Activated T-cell treated with anti-CD3 and anti-CD28 coated beads, Interleukin-2, amount 50 U/mL, for 72 hours (primary cell): ENCODE data around the gene RIOK1. TPM values are rescaled to one million over a fixed set of nuclear protein-coding genes. Genes with fewer than 3 reads are reported as not detected.

Experiments
- ATAC-seq, 2 donors: fragments of 150-1000 bp; cut with Tn5 transposase; replicated peaks in 1 of 2; 2 replicates each; pipeline ENCODE4 v1.10.0; 2021; ENCODE audit warnings: moderate library complexity in 2 of 2, mild to moderate bottlenecking in 1 of 2
- DNase-seq, 2 donors: peaks; one replicate each; pipeline ENCODE4 v3.0.0; 2021 to 2022; ENCODE audit warnings: mixed read lengths in 1 of 2
- H3K27ac Mint-ChIP-seq: one replicate; pipeline ENCODE4 v1.8.0; 2022; ENCODE audit warnings: mild to moderate bottlenecking, moderate library complexity, mixed read lengths
- H3K27me3 Mint-ChIP-seq: one replicate; pipeline ENCODE4 v1.8.0; 2022; ENCODE audit warnings: low read depth, mixed read lengths
- H3K36me3 Mint-ChIP-seq, 2 donors: one replicate each; pipeline ENCODE4 v1.8.0; 2022; ENCODE audit warnings: mixed read lengths in 2 of 2, mild to moderate bottlenecking in 1 of 2; ENCODE audit not compliant: insufficient read depth in 2 of 2
- H3K4me1 Mint-ChIP-seq: one replicate; pipeline ENCODE4 v1.8.0; 2022; ENCODE audit warnings: low read depth, mixed read lengths
- H3K4me3 Mint-ChIP-seq, 2 donors: one replicate each; pipeline ENCODE4 v1.8.0; 2022; ENCODE audit warnings: mild to moderate bottlenecking in 2 of 2, mixed read lengths in 2 of 2, moderate library complexity in 2 of 2
- H3K9me3 Mint-ChIP-seq, 2 donors: one replicate each; pipeline ENCODE4 v1.8.0; 2022; ENCODE audit warnings: mixed read lengths in 2 of 2
- total RNA-seq, 2 donors: library from RNA; stranded (reverse); gene quantifications; one replicate each; pipeline ENCODE4 v1.2.3, GENCODE V29; 2022

The RIOK1 gene
- total RNA-seq, 2 donors from 2014 or later, result 41.9 to 43.6 TPM

DNA sequence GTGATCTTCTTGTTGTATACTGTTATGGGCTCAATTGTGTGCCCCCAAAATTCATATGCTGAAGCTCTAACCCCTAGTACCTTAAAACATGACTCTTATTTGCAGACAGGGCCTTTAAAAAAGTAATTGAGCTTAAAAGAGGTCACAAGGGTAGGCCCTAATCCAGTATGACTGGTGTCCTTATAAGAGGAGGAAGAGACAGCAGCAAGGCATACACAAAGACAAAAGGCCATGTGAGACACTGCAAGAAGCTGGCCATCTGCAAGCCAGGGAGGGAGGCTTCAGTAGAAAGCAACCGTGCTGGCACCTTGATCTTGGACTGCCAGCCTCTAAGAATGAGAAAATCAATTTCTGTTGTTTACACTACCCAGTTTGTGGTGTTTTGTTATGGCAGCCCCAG is 8.5 kb upstream of the RIOK1 start:
- H3K4me3 Mint-ChIP-seq, result no peak overlapping the region
- no peaks in the 10 kb centered on the region for H3K4me1 Mint-ChIP-seq
- no peak for DNase-seq
- H3K27me3 Mint-ChIP-seq, result peaks cover 9% of the 10 kb centered on the region
- no peak overlapping the region for H3K27ac Mint-ChIP-seq
- no peak for ATAC-seq
- H3K36me3 Mint-ChIP-seq, result no peaks in the 10 kb centered on the region
- H3K9me3 Mint-ChIP-seq, result no peaks in the 10 kb centered on the region

DNA sequence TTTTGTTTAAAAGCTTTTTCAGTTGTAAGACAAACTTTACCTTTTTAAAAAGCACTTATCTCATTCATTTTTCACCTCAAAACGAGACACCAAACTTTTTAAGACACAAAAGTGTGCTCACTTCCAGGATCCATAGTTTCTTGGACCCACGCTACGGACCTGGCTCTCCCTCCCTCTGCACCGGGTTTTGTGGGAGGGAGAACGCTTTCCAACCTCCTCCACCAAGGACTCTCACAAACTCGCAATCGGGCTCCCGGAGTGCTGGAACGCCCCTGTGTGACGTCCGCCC is 502 bp upstream of the RIOK1 start:
- ATAC-seq, result no peak
- no peaks in the 10 kb centered on the region for H3K27me3 Mint-ChIP-seq
- H3K9me3 Mint-ChIP-seq, result no peaks in the 10 kb centered on the region
- H3K4me1 Mint-ChIP-seq, result peaks cover 49% of the 10 kb centered on the region
- H3K27ac Mint-ChIP-seq, result peak overlapping the region; percentile 78
- H3K4me3 Mint-ChIP-seq, result peak overlapping the region; percentile 84 to 88
- no peak for DNase-seq
- H3K36me3 Mint-ChIP-seq, result peaks cover 4 to 21% of the 10 kb centered on the region in 2 donors

- Mint-ChIP-seq H3K4me1 (peaks cover 49% of the 10 kb centered on the region), H3K27me3 (no peaks in the 10 kb centered on the region), H3K4me3 (peak overlapping the region; percentile 84 to 88), H3K9me3 (no peaks in the 10 kb centered on the region), H3K36me3 (peaks cover 4 to 26% of the 10 kb centered on the region in 2 donors), H3K27ac (peak overlapping the region; percentile 78)
- ATAC-seq (no peak), DNase-seq (peak in 1 of 2 donors; percentile 11)
These were observed 744 bp downstream of the RIOK1 start for GRCh38 chr6:7390226-7390878.

- Mint-ChIP-seq H3K27ac (peak overlapping the region; percentile 78), H3K9me3 (no peaks in the 10 kb centered on the region), H3K4me1 (peaks cover 49% of the 10 kb centered on the region), H3K4me3 (peak overlapping the region; percentile 84 to 88), H3K36me3 (peaks cover 4 to 30% of the 10 kb centered on the region in 2 donors), H3K27me3 (no peaks in the 10 kb centered on the region)
- ATAC-seq (no peak), DNase-seq (no peak)
These were observed 1.5 kb downstream of the RIOK1 start for GRCh38 chr6:7391151-7391550.

- Mint-ChIP-seq H3K4me1 (peaks cover 49% of the 10 kb centered on the region), H3K27ac (no peak overlapping the region), H3K4me3 (peak overlapping the region; percentile 12 to 88), H3K36me3 (peaks cover 4 to 30% of the 10 kb centered on the region in 2 donors), H3K9me3 (no peaks in the 10 kb centered on the region), H3K27me3 (no peaks in the 10 kb centered on the region)
- ATAC-seq, result no peak
- DNase-seq, result no peak
These were observed 2.8 kb downstream of the RIOK1 start for GRCh38 chr6:7392402-7392801.

GRCh38 chr6:7401075-7401474 is 11.5 kb downstream of the RIOK1 start:
- H3K9me3 Mint-ChIP-seq, result no peaks in the 10 kb centered on the region
- ATAC-seq (no peak), DNase-seq (no peak)
- peaks cover 5 to 26% of the 10 kb centered on the region in 2 donors for H3K36me3 Mint-ChIP-seq
- peak overlapping the region; percentile 54 for H3K27ac Mint-ChIP-seq
- H3K4me1 Mint-ChIP-seq, result no peaks in the 10 kb centered on the region
- H3K27me3 Mint-ChIP-seq, result no peaks in the 10 kb centered on the region
- H3K4me3 Mint-ChIP-seq, result no peak overlapping the region

- H3K9me3 Mint-ChIP-seq, result no peaks in the 10 kb centered on the region
These were observed 13.1 kb downstream of the RIOK1 start for GRCh38 chr6:7402716-7403115.

DNA sequence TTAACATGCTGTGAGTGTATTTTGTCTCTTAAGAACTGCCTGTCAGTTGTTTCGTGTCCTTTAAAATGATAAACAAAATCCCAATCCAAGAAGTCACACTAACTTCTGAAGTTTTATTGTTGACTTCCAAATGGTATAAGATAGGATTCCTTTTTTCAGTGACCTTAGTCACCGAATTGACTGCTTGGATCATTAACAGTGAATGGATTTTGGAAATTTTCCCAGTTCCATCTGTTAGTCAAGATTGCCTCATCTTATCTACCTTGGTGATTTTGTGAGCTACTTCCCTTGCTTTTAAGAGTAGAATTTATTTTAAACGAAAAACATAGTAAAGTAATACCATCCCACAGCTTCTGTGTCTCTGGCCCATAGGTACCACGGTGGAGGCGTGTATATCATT is 14.9 kb downstream of the RIOK1 start:
- H3K27ac Mint-ChIP-seq, result peak overlapping the region; percentile 39
- H3K4me3 Mint-ChIP-seq, result no peak overlapping the region
- no peaks in the 10 kb centered on the region for H3K9me3 Mint-ChIP-seq
- ATAC-seq, result no peak
- no peaks in the 10 kb centered on the region for H3K4me1 Mint-ChIP-seq
- no peak for DNase-seq
- no peaks in the 10 kb centered on the region for H3K27me3 Mint-ChIP-seq
- H3K36me3 Mint-ChIP-seq, result peaks cover 8 to 39% of the 10 kb centered on the region in 2 donors

More at GRCh38 chr6:7402716-7403115, 13.1 kb downstream of the RIOK1 start:
- Mint-ChIP-seq H3K4me3 (no peak overlapping the region), H3K4me1 (no peaks in the 10 kb centered on the region), H3K36me3 (peaks cover 8 to 37% of the 10 kb centered on the region in 2 donors), H3K27ac (no peak overlapping the region), H3K27me3 (no peaks in the 10 kb centered on the region)
- ATAC-seq, result no peak
- DNase-seq, result no peak

GRCh38 chr6:7406743-7407142 is 17.1 kb downstream of the RIOK1 start:
- no peak overlapping the region for H3K27ac Mint-ChIP-seq
- H3K36me3 Mint-ChIP-seq, result peaks cover 11 to 49% of the 10 kb centered on the region in 2 donors
- H3K4me3 Mint-ChIP-seq, result no peak overlapping the region
- no peaks in the 10 kb centered on the region for H3K4me1 Mint-ChIP-seq
- DNase-seq, result no peak
- H3K9me3 Mint-ChIP-seq, result no peaks in the 10 kb centered on the region
- no peaks in the 10 kb centered on the region for H3K27me3 Mint-ChIP-seq
- ATAC-seq, result no peak

DNA sequence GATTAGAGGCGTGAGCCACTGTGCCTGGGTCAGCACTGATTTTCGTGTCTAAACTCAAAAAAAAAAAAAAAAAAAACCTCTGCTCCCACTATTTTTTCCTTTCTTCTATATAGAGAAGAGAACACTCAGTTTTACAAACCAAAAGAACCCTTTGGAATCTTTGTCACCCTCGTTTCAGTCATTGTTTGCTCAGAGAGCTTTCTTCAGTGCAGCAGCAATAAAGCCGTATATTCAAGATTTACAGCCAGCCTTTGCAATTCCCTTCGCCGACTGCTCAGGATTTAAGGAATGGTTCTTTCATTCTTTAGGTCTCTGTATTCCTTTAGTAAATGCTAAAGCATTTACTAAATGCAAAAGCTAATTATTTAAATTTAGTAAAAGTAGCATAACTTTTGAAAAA is 20.1 kb downstream of the RIOK1 start:
- peaks cover 13 to 43% of the 10 kb centered on the region in 2 donors for H3K36me3 Mint-ChIP-seq
- no peaks in the 10 kb centered on the region for H3K4me1 Mint-ChIP-seq
- no peak for DNase-seq
- H3K27me3 Mint-ChIP-seq, result no peaks in the 10 kb centered on the region
- H3K4me3 Mint-ChIP-seq, result no peak overlapping the region
- no peak for ATAC-seq
- no peaks in the 10 kb centered on the region for H3K9me3 Mint-ChIP-seq
- H3K27ac Mint-ChIP-seq, result no peak overlapping the region

GRCh38 chr6:7410851-7411250 is 21.2 kb downstream of the RIOK1 start:
- no peak for ATAC-seq
- DNase-seq, result no peak
- Mint-ChIP-seq H3K4me1 (no peaks in the 10 kb centered on the region), H3K27me3 (no peaks in the 10 kb centered on the region), H3K27ac (no peak overlapping the region), H3K36me3 (peaks cover 14 to 43% of the 10 kb centered on the region in 2 donors), H3K4me3 (no peak overlapping the region), H3K9me3 (no peaks in the 10 kb centered on the region)

DNA sequence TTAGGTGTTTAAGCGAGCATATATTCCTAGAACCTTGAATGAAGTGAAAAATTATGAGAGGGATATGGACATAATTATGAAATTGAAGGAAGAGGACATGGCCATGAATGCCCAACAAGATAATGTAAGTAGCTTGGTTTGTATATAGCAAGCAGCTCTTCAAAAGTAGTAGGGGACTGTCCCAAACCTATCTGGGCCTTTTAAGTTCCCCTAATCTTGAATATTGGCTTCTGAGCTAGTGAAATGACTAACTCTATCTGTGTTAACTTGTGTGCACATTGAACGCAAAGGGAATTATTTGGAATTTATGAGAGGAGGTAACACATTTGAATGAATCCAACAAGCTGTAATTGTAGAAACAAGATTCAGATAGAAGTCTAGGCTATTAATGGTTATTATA is 21.7 kb downstream of the RIOK1 start:
- Mint-ChIP-seq H3K4me1 (no peaks in the 10 kb centered on the region), H3K9me3 (no peaks in the 10 kb centered on the region), H3K36me3 (peaks cover 13 to 39% of the 10 kb centered on the region in 2 donors), H3K4me3 (no peak overlapping the region), H3K27ac (no peak overlapping the region), H3K27me3 (no peaks in the 10 kb centered on the region)
- ATAC-seq (no peak), DNase-seq (no peak)

- no peaks in the 10 kb centered on the region for H3K4me1 Mint-ChIP-seq
- no peak overlapping the region for H3K4me3 Mint-ChIP-seq
- H3K36me3 Mint-ChIP-seq, result peaks cover 11 to 38% of the 10 kb centered on the region in 2 donors
- H3K27ac Mint-ChIP-seq, result no peak overlapping the region
- no peaks in the 10 kb centered on the region for H3K27me3 Mint-ChIP-seq
- no peak for ATAC-seq
- H3K9me3 Mint-ChIP-seq, result no peaks in the 10 kb centered on the region
- no peak for DNase-seq
These were observed 23.7 kb downstream of the RIOK1 start for GRCh38 chr6:7413151-7413823.

- Mint-ChIP-seq H3K9me3 (no peaks in the 10 kb centered on the region), H3K4me3 (no peak overlapping the region), H3K27me3 (no peaks in the 10 kb centered on the region), H3K4me1 (no peaks in the 10 kb centered on the region), H3K27ac (no peak overlapping the region), H3K36me3 (peaks cover 14 to 36% of the 10 kb centered on the region in 2 donors)
- ATAC-seq (no peak), DNase-seq (no peak)
These were observed 25.2 kb downstream of the RIOK1 start for GRCh38 chr6:7414811-7415210.
